Measurements from ENCODE around the gene IFI44. TPM values are rescaled to one million over a fixed set of nuclear protein-coding genes. Genes with fewer than 3 reads are reported as not detected.

IFI44 gene
- total RNA-seq, 5 donors from 2014 or later (not counting 1 experiment from before 2014, with no cell fraction given): 27.0 to 54.2 (median 38.1) TPM

DNA sequence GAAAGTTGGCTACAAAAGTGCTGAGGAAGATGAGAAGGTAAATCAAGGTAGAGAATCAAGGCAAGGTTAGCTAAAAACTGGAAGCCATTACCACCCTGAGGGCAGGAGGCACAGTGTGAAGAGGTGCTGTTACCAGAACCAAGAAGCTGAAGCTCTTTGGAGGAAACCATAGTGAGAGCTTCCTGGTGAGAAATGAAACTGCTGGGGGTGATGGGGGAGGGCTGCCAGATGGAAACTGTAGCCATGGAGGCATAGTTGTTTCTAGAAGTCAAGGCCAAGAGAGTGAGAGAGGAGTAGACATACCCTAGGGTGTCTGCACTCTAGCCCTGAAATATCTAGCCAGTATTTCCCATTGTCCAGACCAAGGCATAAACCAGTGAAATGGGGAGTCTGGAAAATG is 28.7 kb downstream of the IFI44 start:
- no peak overlapping the region for H3K4me3 Mint-ChIP-seq
- H3K27ac ChIP-seq (ENCODE audit: low read length): no peak overlapping the region
- no peak overlapping the region for H3K4me3 ChIP-seq (ENCODE audit: control insufficient read depth in 1 of 2, extremely low read depth in 1 of 2, low read length in 1 of 2)
- H3K36me3 Mint-ChIP-seq: no peaks in the 10 kb centered on the region
- peaks cover 3 to 4% of the 10 kb centered on the region in 2 donors for H3K27me3 Mint-ChIP-seq
- ATAC-seq (replicated peaks in 1 of 4): no peak
- no peak for DNase-seq
- no peaks in the 10 kb centered on the region for H3K9me3 ChIP-seq
- no peaks in the 10 kb centered on the region for H3K36me3 ChIP-seq (ENCODE audit: control insufficient read depth in 2 of 2, extremely low read depth in 1 of 2, insufficient read depth in 1 of 2, low read length in 1 of 2)
- ChIA-PET POLR2A (no interaction called here), CTCF (interaction anchor here (0.7 to 2.2 kb wide), 6 partner anchors 14 to 548 kb away, joined by 3 to 9 read pairs (median 4); partner anchors contain the start of gene IFI44L (in 1 of the 2))
- H3K27me3 ChIP-seq (replicated peaks in 1 of 2; ENCODE audit: control insufficient read depth in 2 of 2, extremely low read depth in 1 of 2, insufficient read depth in 2 of 2, low read length in 1 of 2): no peaks in the 10 kb centered on the region
- H3K4me1 Mint-ChIP-seq: peaks cover 0 to 7% (median 5%) of the 10 kb centered on the region in 3 donors
- no peaks in the 10 kb centered on the region for H3K9me3 Mint-ChIP-seq
- H3K4me1 ChIP-seq (ENCODE audit: control insufficient read depth in 1 of 2, extremely low read depth in 1 of 2, insufficient read depth in 2 of 2, low read length in 2 of 2): no peaks in the 10 kb centered on the region
- H3K27ac Mint-ChIP-seq: no peak overlapping the region

DNA sequence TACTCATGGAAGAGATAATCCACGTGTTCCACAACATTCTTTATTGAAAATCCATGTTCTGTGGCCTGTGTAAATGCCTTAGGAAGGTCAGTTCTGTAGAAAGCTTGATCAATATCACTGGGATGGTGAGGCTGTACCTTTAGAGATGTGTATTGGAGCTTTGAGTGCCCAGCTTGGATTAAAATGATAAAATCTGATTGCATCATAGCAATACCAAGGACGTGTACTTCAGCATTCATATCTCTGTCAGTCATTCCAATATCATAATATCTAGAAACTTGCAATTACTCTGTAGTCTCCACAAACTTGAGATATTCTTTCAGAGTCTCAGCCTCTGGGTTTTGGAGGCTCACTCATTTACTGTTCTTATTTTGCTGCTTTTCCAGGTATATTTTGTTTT is 31.6 kb downstream of the IFI44 start:
- ChIA-PET POLR2A (no interaction called here), CTCF (no interaction called here)
- Mint-ChIP-seq H3K4me1 (peaks cover 0 to 7% (median 3%) of the 10 kb centered on the region in 3 donors), H3K4me3 (no peak overlapping the region), H3K27ac (no peak overlapping the region), H3K36me3 (no peaks in the 10 kb centered on the region), H3K9me3 (no peaks in the 10 kb centered on the region), H3K27me3 (peaks cover 9 to 12% of the 10 kb centered on the region in 2 donors)
- H3K36me3 ChIP-seq (ENCODE audit: control insufficient read depth in 2 of 2, extremely low read depth in 1 of 2, insufficient read depth in 1 of 2, low read length in 1 of 2): no peaks in the 10 kb centered on the region
- ATAC-seq (replicated peaks in 1 of 4) (no peak), DNase-seq (no peak)
- H3K4me3 ChIP-seq (ENCODE audit: control insufficient read depth in 1 of 2, extremely low read depth in 1 of 2, low read length in 1 of 2): no peak overlapping the region
- no peak overlapping the region for H3K27ac ChIP-seq (ENCODE audit: low read length)
- 80% methylated on average over 1 of the region's 2 CpGs for WGBS (ENCODE audit: insufficient coverage)
- H3K4me1 ChIP-seq (ENCODE audit: control insufficient read depth in 1 of 2, extremely low read depth in 1 of 2, insufficient read depth in 2 of 2, low read length in 2 of 2): no peaks in the 10 kb centered on the region
- H3K27me3 ChIP-seq (replicated peaks in 1 of 2; ENCODE audit: control insufficient read depth in 2 of 2, extremely low read depth in 1 of 2, insufficient read depth in 2 of 2, low read length in 1 of 2): no peaks in the 10 kb centered on the region
- no peaks in the 10 kb centered on the region for H3K9me3 ChIP-seq

DNA sequence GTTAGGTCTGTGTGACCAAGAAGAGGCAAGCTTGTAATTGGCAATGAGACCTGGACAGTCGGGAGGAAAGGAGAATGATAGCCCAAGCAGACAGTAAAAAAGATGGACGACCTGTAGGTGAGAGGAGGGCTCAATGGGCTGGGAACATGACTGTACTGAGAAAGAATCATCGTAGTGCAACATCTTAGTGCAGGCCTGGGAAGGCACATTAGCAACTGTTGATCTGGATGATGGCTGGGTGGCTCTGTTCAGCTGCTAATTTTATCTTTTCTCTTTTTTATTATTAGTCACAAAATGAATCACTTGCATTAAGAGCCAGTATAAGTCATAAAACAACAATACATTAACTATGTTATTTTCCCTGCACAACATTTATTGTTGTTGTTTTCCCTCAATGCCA is 32.9 kb downstream of the IFI44 start:
- H3K9me3 ChIP-seq: no peaks in the 10 kb centered on the region
- no peaks in the 10 kb centered on the region for H3K27me3 ChIP-seq (replicated peaks in 1 of 2; ENCODE audit: control insufficient read depth in 2 of 2, extremely low read depth in 1 of 2, insufficient read depth in 2 of 2, low read length in 1 of 2)
- no peak for DNase-seq
- Mint-ChIP-seq H3K4me3 (no peak overlapping the region), H3K27me3 (peaks cover 9 to 12% of the 10 kb centered on the region in 2 donors), H3K9me3 (no peaks in the 10 kb centered on the region), H3K27ac (no peak overlapping the region), H3K4me1 (peaks cover 0 to 7% (median 0%) of the 10 kb centered on the region in 3 donors), H3K36me3 (no peaks in the 10 kb centered on the region)
- H3K4me1 ChIP-seq (ENCODE audit: control insufficient read depth in 1 of 2, extremely low read depth in 1 of 2, insufficient read depth in 2 of 2, low read length in 2 of 2): no peaks in the 10 kb centered on the region
- H3K27ac ChIP-seq (ENCODE audit: low read length): no peak overlapping the region
- CTCF ChIA-PET: no interaction called here
- WGBS (ENCODE audit: insufficient coverage): 60% methylated on average over 1 of the region's 3 CpGs
- H3K36me3 ChIP-seq (ENCODE audit: control insufficient read depth in 2 of 2, extremely low read depth in 1 of 2, insufficient read depth in 1 of 2, low read length in 1 of 2): no peaks in the 10 kb centered on the region
- no peak overlapping the region for H3K4me3 ChIP-seq (ENCODE audit: control insufficient read depth in 1 of 2, extremely low read depth in 1 of 2, low read length in 1 of 2)
- ATAC-seq (replicated peaks in 1 of 4): no peak
- POLR2A ChIA-PET: interaction anchor here in 1 of 2 donors (0.6 kb wide), 1 partner anchor 46 kb away, joined by 4 read pairs; no protein-coding TSS in a partner anchor

DNA sequence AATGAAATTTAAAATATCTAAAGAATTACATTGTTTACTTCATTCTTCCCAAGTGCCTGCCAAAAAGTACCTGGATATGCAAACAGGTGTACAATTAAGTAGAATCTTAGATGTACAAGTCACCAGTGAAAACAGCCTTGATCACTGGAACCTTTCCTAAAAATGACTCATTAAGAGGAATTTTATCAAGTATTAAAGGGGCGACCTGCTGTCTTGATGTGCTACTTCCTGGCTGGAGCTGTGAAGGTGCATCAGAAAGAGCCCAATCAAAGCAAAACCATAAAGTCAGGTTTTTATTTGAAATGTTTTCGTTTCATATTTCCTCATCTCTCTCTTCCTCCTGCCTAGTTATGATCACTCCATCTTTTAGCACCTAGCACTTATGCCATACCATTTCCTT is 33.4 kb downstream of the IFI44 start:
- ChIA-PET CTCF (interaction anchor here (0.7 to 0.9 kb wide), 2 partner anchors 41 to 551 kb away, joined by 3 read pairs; no protein-coding TSS in a partner anchor), POLR2A (interaction anchor here in 1 of 2 donors (0.7 kb wide), 1 partner anchor 22 kb away, joined by 3 read pairs; no protein-coding TSS in a partner anchor)
- H3K27ac Mint-ChIP-seq: no peak overlapping the region
- no CpG with 5 or more reads among the region's 2 CpGs for WGBS (ENCODE audit: insufficient coverage)
- H3K4me1 ChIP-seq (ENCODE audit: control insufficient read depth in 1 of 2, extremely low read depth in 1 of 2, insufficient read depth in 2 of 2, low read length in 2 of 2): no peaks in the 10 kb centered on the region
- H3K4me3 Mint-ChIP-seq: no peak overlapping the region
- H3K9me3 Mint-ChIP-seq: no peaks in the 10 kb centered on the region
- H3K27ac ChIP-seq (ENCODE audit: low read length): no peak overlapping the region
- no peaks in the 10 kb centered on the region for H3K27me3 ChIP-seq (replicated peaks in 1 of 2; ENCODE audit: control insufficient read depth in 2 of 2, extremely low read depth in 1 of 2, insufficient read depth in 2 of 2, low read length in 1 of 2)
- ATAC-seq (replicated peaks in 1 of 4) (no peak), DNase-seq (no peak)
- H3K4me1 Mint-ChIP-seq: peaks cover 0 to 4% (median 0%) of the 10 kb centered on the region in 3 donors
- no peaks in the 10 kb centered on the region for H3K36me3 ChIP-seq (ENCODE audit: control insufficient read depth in 2 of 2, extremely low read depth in 1 of 2, insufficient read depth in 1 of 2, low read length in 1 of 2)
- H3K36me3 Mint-ChIP-seq: no peaks in the 10 kb centered on the region
- H3K27me3 Mint-ChIP-seq: peaks cover 9 to 12% of the 10 kb centered on the region in 2 donors
- H3K4me3 ChIP-seq (ENCODE audit: control insufficient read depth in 1 of 2, extremely low read depth in 1 of 2, low read length in 1 of 2): no peak overlapping the region
- H3K9me3 ChIP-seq: no peaks in the 10 kb centered on the region

DNA sequence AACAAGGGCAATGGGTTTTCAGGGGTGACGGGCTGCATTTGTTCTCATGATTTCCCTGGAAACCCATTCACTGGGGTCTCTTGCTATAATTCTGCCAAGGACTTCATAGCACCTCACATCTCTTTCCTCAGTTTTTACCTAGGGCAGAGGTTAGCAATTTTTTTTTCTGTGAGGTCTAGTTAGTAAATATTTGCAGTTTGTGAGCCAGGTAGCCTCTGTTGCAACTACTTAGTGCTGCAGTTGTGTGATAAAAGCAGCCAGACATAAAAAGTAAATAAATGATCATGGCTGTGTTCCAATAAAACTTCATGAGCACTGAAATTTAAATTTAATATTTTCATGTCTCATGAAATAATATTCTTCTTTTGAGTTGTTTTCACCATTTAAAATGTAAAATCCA is 37.7 kb downstream of the IFI44 start:
- no peak overlapping the region for H3K27ac ChIP-seq (ENCODE audit: low read length)
- DNase-seq (no peak), ATAC-seq (replicated peaks in 1 of 4) (no peak)
- H3K27me3 Mint-ChIP-seq: peaks cover 12 to 18% of the 10 kb centered on the region in 2 donors
- no peak overlapping the region for H3K4me3 Mint-ChIP-seq
- no peaks in the 10 kb centered on the region for H3K27me3 ChIP-seq (replicated peaks in 1 of 2; ENCODE audit: control insufficient read depth in 2 of 2, extremely low read depth in 1 of 2, insufficient read depth in 2 of 2, low read length in 1 of 2)
- no peaks in the 10 kb centered on the region for H3K4me1 Mint-ChIP-seq
- no peaks in the 10 kb centered on the region for H3K4me1 ChIP-seq (ENCODE audit: control insufficient read depth in 1 of 2, extremely low read depth in 1 of 2, insufficient read depth in 2 of 2, low read length in 2 of 2)
- no peaks in the 10 kb centered on the region for H3K9me3 ChIP-seq
- H3K36me3 ChIP-seq (ENCODE audit: control insufficient read depth in 2 of 2, extremely low read depth in 1 of 2, insufficient read depth in 1 of 2, low read length in 1 of 2): no peaks in the 10 kb centered on the region
- POLR2A ChIA-PET: no interaction called here
- no peaks in the 10 kb centered on the region for H3K9me3 Mint-ChIP-seq
- H3K36me3 Mint-ChIP-seq: no peaks in the 10 kb centered on the region
- CTCF ChIA-PET: no interaction called here
- no peak overlapping the region for H3K4me3 ChIP-seq (ENCODE audit: control insufficient read depth in 1 of 2, extremely low read depth in 1 of 2, low read length in 1 of 2)
- no CpG with 5 or more reads among the region's 1 CpG for WGBS (ENCODE audit: insufficient coverage)
- H3K27ac Mint-ChIP-seq: no peak overlapping the region

DNA sequence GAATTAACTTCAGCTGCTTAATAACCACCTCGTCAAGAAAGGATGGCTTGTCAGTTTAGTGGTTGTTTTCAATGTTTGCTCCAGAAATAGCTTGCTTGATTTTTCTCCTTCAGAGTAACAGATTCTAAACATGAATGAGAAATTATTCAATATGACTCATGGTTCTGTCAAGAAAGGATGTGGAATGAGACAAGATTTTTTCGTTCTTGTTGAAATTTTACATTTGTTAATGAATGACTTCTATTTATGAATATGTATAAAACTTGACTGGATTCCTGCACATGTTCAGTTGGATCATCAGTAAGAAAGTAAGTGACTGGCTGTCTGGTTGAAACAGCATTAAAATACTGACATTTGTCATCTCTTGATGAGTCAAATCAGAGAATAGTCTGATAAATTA is 38.3 kb downstream of the IFI44 start:
- DNase-seq: no peak

DNA sequence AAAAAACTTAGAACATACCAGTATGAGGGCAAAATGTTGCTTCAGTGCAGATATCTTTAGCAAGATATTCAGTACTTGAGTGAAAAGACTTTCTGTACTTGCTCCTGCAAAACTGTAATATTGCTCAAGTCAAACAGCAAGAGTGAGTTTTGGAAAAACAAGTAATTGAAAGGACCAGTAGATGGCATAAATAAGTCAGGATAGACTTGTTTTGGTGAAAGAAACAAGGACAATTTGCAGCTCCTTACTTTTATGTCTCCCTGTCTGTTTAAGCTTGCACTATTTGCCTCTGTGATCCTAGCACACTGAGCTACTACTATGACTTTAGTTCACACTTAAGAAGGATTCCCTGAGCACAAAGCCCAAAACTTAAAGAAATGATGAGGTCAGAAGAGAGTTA is 39.1 kb downstream of the IFI44 start:
- DNase-seq (no peak), ATAC-seq (replicated peaks in 1 of 4) (no peak)
- no peaks in the 10 kb centered on the region for H3K4me1 Mint-ChIP-seq
- H3K9me3 Mint-ChIP-seq: no peaks in the 10 kb centered on the region
- ChIA-PET POLR2A (no interaction called here), CTCF (no interaction called here)
- H3K27me3 ChIP-seq (replicated peaks in 1 of 2; ENCODE audit: control insufficient read depth in 2 of 2, extremely low read depth in 1 of 2, insufficient read depth in 2 of 2, low read length in 1 of 2): no peaks in the 10 kb centered on the region
- no peak overlapping the region for H3K4me3 Mint-ChIP-seq
- no peaks in the 10 kb centered on the region for H3K4me1 ChIP-seq (ENCODE audit: control insufficient read depth in 1 of 2, extremely low read depth in 1 of 2, insufficient read depth in 2 of 2, low read length in 2 of 2)
- peaks cover 14 to 17% of the 10 kb centered on the region in 2 donors for H3K27me3 Mint-ChIP-seq
- no peaks in the 10 kb centered on the region for H3K36me3 Mint-ChIP-seq
- no peak overlapping the region for H3K4me3 ChIP-seq (ENCODE audit: control insufficient read depth in 1 of 2, extremely low read depth in 1 of 2, low read length in 1 of 2)
- no peak overlapping the region for H3K27ac ChIP-seq (ENCODE audit: low read length)
- no peak overlapping the region for H3K27ac Mint-ChIP-seq
- no peaks in the 10 kb centered on the region for H3K9me3 ChIP-seq
- H3K36me3 ChIP-seq (ENCODE audit: control insufficient read depth in 2 of 2, extremely low read depth in 1 of 2, insufficient read depth in 1 of 2, low read length in 1 of 2): no peaks in the 10 kb centered on the region

More for the DNA sequence above, 38.3 kb downstream of the IFI44 start:
- Histone ChIP-seq H3K4me3 (ENCODE audit: control insufficient read depth in 1 of 2, extremely low read depth in 1 of 2, low read length in 1 of 2) (no peak overlapping the region), H3K36me3 (ENCODE audit: control insufficient read depth in 2 of 2, extremely low read depth in 1 of 2, insufficient read depth in 1 of 2, low read length in 1 of 2) (no peaks in the 10 kb centered on the region), H3K9me3 (no peaks in the 10 kb centered on the region), H3K27me3 (replicated peaks in 1 of 2; ENCODE audit: control insufficient read depth in 2 of 2, extremely low read depth in 1 of 2, insufficient read depth in 2 of 2, low read length in 1 of 2) (no peaks in the 10 kb centered on the region), H3K4me1 (ENCODE audit: control insufficient read depth in 1 of 2, extremely low read depth in 1 of 2, insufficient read depth in 2 of 2, low read length in 2 of 2) (no peaks in the 10 kb centered on the region), H3K27ac (ENCODE audit: low read length) (no peak overlapping the region)
- H3K27me3 Mint-ChIP-seq: peaks cover 12 to 18% of the 10 kb centered on the region in 2 donors
- no peak overlapping the region for H3K4me3 Mint-ChIP-seq
- no peak overlapping the region for H3K27ac Mint-ChIP-seq
- no peaks in the 10 kb centered on the region for H3K4me1 Mint-ChIP-seq
- ChIA-PET POLR2A (no interaction called here), CTCF (no interaction called here)
- no peaks in the 10 kb centered on the region for H3K36me3 Mint-ChIP-seq
- no peak for ATAC-seq (replicated peaks in 1 of 4)
- 67% methylated on average over 1 of the region's 2 CpGs for WGBS (ENCODE audit: insufficient coverage)
- H3K9me3 Mint-ChIP-seq: no peaks in the 10 kb centered on the region
